ENCODE results near the gene EBF3.

Gene EBF3

GRCh38 chr10:129849853-129850252 lies 114.2 kb downstream of the EBF3 start:
- no peak for DNase-seq

- no peak for DNase-seq
These were observed 114.7 kb downstream of the EBF3 start for GRCh38 chr10:129849452-129849750.

GRCh38 chr10:129848696-129849451 lies 115.2 kb downstream of the EBF3 start:
- DNase-seq = no peak

- DNase-seq = no peak
These were observed 116.2 kb downstream of the EBF3 start for GRCh38 chr10:129847741-129848483.

GRCh38 chr10:129846991-129847391 lies 117.1 kb downstream of the EBF3 start:
- no peak for DNase-seq

- no peak for DNase-seq
These were observed 118.8 kb downstream of the EBF3 start for GRCh38 chr10:129845111-129845753.

GRCh38 chr10:129844216-129844766 lies 119.8 kb downstream of the EBF3 start:
- no peak for DNase-seq

GRCh38 chr10:129843702-129844101 lies 120.4 kb downstream of the EBF3 start:
- no peak for DNase-seq

GRCh38 chr10:129843131-129843541 lies 120.9 kb downstream of the EBF3 start:
- no peak for DNase-seq

- DNase-seq = no peak
These were observed 122.0 kb downstream of the EBF3 start for GRCh38 chr10:129842031-129842430.

- no peak for DNase-seq
These were observed 122.5 kb downstream of the EBF3 start for GRCh38 chr10:129841590-129841989.

GRCh38 chr10:129841071-129841470 lies 123.0 kb downstream of the EBF3 start:
- DNase-seq = no peak

- no peak for DNase-seq
These were observed 123.9 kb downstream of the EBF3 start for GRCh38 chr10:129840196-129840590.

GRCh38 chr10:129839285-129840195 lies 124.5 kb downstream of the EBF3 start:
- no peak for DNase-seq

GRCh38 chr10:129838794-129839193 lies 125.3 kb downstream of the EBF3 start:
- no peak for DNase-seq

GRCh38 chr10:129837909-129838582 lies 126.0 kb downstream of the EBF3 start:
- DNase-seq = no peak

- no peak for DNase-seq
These were observed 127.8 kb downstream of the EBF3 start for GRCh38 chr10:129836253-129836652.

- DNase-seq = no peak
These were observed 129.9 kb downstream of the EBF3 start for GRCh38 chr10:129833994-129834739.

GRCh38 chr10:129833468-129833950 lies 130.6 kb downstream of the EBF3 start:
- no peak for DNase-seq

GRCh38 chr10:129832573-129833467 lies 131.3 kb downstream of the EBF3 start:
- DNase-seq = no peak

Data from CD4-positive, alpha-beta T cell treated with Interleukin-4 for 4 hours (primary cell).